HEK293T (cell line): Measurements from ENCODE around the gene INPP5E.

Experiments used
- BHLHE40 ChIP-seq: fragments of 450-650 bp; IDR thresholded peaks from 2 replicates; pipeline ENCODE4 v1.6.1; 2016; ENCODE audit warnings: mild to moderate bottlenecking, moderate library complexity, borderline replicate concordance
- ELF4 ChIP-seq: fragments of 450-650 bp; IDR thresholded peaks from 2 replicates; pipeline ENCODE4 v1.6.1; 2017; ENCODE audit warnings: antibody characterized with exemption
- FOXA1 ChIP-seq: fragments of 450-650 bp; IDR thresholded peaks from 2 replicates; pipeline ENCODE4 v1.6.1; 2016; ENCODE audit warnings: mild to moderate bottlenecking
- FOXK2 ChIP-seq: fragments of 450-650 bp; IDR thresholded peaks from 2 replicates; pipeline ENCODE4 v1.6.1; 2016; ENCODE audit warnings: mild to moderate bottlenecking
- TARDBP ChIP-seq: fragments of 450-650 bp; IDR thresholded peaks from 2 replicates; pipeline ENCODE4 v1.6.1; 2016

DNA sequence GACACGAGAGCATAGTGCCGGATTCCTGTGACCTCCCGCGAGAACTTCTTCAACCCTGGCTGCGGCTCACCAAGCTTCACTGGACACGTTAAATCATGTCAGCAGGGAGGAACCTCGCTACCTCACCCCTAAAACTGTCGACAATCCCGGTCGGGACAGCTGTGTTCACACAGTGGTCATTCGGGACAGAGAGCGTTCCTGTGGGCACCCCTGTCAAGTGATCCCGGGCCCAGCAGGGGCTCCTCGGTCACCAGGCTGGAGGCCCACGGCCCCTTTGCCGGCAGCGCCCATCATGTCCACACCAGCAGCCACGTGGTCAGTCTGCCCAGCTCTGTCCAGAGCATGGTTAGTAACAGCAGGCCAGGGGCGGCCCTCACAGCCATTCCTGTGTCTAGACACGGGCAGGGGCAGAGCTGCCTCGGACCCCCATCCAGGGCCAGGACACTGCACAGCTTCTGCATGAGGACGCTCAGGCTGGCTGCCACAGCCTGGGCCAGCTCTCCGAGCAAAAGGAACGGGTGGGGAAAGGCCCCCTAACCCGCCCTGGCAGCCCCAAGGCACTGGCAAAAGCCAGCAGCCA, 3.5 kb downstream of the INPP5E start:
- TF ChIP-seq BHLHE40 = no peak
- no peak for TF ChIP-seq TARDBP
- TF ChIP-seq ELF4 = no peak
- TF ChIP-seq FOXK2 = no peak
- TF ChIP-seq FOXA1 = no peak
